T47D (cell line): ENCODE measurements around the gene RPS6KA3.

Experiments
- DNase-seq, 2 experiments: peaks; one replicate each; pipeline versions ENCODE4 v3.0.0 to v3.0.0-alpha.2; 2011 to 2012; ENCODE audit warnings: low read depth in 1 of 2, low spot score in 1 of 2
- JUND ChIP-seq: IDR thresholded peaks from 2 replicates; pipeline ENCODE4 v1.6.1; 2012; ENCODE audit warnings: low read depth
- in situ Hi-C: cut with HindIII; loops from 2 replicates; pipeline ENCODE4 v1.10.0; 2016; ENCODE audit warnings: low sequenced_read_pairs, low pct_unique_long_range_greater_than_20kb

Gene RPS6KA3

DNA sequence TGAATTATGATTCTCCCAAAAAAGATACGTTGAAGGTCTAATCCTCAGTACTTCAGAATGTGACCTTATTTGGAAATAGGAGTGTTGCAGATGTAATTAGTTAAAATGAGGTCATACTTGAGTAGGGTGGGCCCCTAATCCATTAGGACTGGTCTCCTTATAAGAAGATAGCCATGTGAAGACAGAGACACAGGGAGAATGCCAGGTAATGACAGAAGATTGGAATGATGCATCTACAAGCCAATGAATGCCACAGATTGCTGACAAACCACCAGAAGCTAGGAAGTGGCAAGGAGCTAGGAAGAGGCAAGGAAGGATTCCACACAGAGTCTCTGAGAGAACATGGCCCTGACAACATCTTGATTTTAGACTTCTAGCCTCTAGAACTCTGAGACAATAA, 7.4 kb upstream of the RPS6KA3 start:
- TF ChIP-seq JUND: no peak
- in situ Hi-C loops: no loop called here
- DNase-seq: no peak

DNA sequence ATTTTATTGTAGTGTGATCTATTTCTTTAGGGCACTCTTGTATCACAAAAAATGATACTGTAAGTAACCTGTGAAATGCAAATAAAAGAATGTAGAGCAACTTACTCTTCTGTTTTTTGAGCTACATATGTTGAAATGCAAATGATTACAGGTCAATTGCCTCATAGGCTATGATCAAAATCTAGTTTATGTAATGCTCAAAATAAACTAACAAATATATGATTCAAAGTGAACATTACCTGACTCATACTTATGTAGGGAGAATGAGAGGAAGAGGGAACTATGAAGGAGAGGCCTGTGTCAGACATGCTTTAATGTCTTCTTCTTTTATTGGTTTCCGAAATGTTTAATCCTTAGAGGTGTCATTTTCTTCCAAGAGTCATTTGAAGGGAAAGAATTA, 5.0 kb upstream of the RPS6KA3 start:
- TF ChIP-seq JUND: no peak
- DNase-seq: no peak
- in situ Hi-C loops: no loop called here

DNA sequence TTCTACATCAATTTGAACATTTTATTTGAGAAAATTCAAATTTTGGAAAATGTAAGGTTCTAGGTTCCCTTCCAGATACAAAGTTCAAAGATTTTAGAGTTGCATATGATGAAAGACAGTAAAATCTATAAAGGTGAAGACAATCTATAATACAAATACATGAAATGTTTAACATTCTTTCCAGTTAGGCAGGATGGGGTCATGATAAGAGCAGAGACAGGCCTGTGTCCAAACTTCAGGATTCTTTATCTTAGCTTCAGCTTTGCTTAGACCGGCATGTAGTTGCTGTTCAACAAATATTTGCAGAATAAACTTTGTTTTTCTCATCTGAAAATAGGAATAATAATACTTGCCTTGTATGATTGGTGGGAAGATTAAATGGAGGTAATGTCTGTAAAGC, 4.5 kb upstream of the RPS6KA3 start:
- no peak for DNase-seq
- TF ChIP-seq JUND: no peak
- in situ Hi-C loops: no loop called here

DNA sequence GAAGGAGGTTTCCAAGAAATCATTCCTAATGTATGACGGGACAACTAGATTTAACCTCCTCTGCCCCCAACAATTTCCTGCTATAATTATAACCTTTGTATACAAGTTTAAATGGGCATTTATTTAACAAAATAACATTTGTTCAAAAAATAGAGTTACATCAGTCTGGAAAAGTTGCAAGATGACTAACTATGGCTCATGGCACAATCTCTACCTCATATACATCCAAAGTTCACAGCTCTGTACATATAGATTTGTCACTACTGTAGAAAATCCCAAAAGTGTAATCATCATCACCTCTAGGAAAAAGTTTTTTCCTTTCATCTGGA, 3.8 kb upstream of the RPS6KA3 start:
- in situ Hi-C loops: no loop called here
- no peak for DNase-seq
- TF ChIP-seq JUND: no peak

DNA sequence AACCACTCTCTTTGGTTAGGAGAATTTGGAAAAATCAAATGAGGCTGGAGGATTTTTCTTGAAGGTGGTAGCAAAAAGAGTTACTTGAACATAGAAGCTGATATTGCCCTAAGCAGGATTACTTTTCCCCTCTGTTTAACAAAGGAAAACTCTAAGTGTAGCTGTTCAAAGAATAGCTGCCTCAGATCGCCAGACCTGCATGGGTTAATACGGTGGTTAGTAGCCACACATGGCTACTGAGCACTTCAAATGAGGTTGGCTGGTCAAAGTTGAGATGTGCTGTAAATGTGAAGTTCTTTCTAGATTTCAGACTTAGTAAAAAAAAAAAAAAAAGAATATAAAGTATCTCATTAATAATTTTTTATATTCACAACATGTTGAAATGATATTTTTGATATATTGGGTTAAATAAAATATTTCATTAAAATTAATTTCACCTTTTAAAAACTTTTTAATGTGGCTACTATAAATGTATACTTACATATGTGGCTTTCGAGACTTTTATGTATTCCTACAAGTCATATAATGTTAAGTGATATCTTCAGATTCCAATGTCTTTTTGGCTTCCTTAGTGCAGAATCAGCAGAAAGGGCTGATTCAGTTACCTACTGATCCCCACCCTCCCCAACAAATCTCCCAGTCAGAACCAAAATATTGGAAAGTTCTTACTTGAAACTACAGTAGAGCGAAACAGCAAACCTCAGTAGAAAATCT, 3.3 kb upstream of the RPS6KA3 start:
- TF ChIP-seq JUND: no peak
- in situ Hi-C loops: no loop called here

DNA sequence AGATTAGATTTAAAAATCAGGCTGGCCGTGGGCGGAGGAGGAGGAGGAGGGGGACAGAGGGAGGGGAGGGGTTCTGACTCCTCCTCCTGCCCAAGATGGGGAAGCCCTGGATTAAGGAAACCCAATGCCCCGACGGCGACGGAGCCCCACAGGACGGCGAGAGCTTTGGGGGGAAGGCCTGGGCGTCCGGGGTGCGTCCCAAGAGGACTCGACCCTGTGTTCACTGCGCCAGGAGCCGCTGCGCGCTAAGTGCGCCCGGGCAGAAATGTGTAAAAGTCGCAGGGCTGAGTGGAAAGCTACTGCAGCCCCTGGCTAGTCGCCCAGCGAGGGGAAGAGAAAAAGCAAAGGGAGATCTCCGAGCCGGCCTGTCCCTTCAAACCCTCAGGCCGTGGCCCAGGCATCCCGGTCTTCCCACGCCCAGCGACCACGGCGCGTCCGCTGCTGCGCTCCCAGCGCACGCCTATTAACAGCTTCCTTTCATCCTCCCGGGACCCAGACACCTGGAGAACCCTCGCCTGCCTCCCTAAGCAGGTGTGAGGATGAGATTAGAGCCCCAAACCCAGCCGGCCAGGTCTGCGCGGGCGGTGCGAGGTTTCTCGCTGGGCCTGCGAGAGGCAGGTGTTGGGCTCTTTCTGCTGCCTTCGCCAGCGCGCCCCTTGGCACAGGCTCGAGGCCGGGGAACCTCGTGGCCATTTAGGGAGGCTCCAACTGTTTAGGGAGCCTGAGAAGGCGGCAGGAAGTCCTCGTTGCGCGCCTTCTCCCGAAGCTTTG, 1.4 kb upstream of the RPS6KA3 start:
- no peak for DNase-seq
- in situ Hi-C loops: no loop called here
- TF ChIP-seq JUND: no peak

More for the DNA sequence above, 3.3 kb upstream of the RPS6KA3 start:
- DNase-seq: no peak

DNA sequence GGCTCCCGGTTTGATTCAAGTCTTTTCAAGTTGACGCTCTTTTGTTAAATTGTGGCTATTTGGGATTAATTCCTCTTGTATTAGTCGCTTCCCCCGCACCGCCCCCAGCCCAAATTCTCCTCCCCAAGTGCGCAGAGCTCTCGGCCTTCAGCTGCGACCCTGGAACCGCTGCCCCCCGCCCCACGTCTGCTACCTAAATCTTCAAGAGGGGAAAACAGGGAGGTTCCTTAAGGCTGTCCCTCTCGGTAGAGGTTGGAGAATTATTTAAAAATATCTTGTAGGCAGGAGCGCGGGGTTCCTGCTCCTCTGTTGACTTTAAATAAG, 860 bp upstream of the RPS6KA3 start:
- in situ Hi-C loops: no loop called here
- no peak for TF ChIP-seq JUND
- DNase-seq: no peak

DNA sequence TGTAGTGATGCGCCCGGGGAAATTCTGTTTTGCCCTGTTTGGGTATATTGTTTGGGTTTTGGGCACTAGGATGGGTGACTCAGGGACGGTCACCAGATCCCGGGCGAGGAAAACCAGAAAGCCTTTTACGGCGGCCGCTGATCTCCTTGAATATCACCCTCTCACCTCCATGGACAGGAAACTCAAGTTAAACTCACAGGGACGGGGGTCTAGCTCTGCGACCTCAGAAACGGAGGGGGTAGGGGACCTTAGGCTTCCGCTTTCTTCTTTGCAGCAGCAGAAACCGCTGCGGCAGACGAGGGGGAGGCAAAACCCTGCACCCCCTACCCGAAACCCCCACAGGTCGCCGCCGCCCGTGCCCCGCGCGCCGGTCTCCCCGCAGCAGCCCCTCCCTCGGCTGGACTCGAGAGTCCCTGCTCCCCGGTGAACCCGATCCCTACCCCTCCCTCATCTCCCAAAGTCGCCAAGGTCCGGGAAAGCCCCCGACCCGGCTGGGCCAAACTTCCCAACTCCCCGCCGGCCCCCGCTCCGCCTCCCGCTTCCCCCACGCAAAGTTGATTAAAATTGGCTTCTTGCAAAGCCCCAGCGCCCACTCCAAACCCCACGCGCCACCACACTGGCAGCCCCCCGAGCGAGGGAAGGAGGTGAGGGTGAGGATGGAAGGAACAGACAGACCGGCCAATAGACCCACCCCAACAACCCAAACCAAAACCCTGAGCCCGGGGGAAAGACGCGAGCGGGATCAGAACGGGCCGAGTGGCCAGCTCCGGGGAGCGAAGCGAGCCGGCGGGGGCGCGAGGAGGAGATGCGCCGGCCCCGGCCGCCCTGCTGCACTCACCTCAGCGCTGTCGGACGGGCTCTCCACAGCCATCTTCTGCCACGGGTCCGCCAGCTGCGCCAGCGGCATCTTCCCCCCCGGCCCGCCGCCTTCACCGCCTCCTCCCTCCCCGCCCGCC, 705 bp downstream of the RPS6KA3 start:
- no peak for DNase-seq
- no peak for TF ChIP-seq JUND
- in situ Hi-C loops: no loop called here

DNA sequence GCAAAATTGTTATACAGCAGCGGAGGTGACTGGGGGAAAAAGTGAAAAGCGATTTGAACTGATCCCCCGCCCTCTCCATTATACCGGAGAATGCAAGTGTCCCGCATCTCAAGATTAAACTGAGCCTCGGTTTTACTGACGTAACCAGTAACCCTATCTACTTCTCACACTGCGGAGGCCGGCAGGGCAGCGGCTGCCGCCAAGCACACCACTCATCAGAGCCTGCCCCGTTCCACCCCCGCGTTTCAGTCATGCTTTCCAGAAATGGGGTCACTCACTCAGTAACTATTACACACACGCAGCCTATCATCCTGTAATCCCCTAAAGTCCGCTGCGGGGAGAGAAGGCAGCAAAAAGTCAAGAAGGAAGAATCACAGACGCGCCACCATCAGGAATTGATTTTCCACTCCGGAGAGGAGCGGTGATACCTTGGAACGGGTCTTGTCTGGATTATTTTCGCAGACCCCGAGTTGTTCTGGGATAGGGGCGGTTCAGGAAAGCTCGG, 1.4 kb downstream of the RPS6KA3 start:
- no peak for DNase-seq
- TF ChIP-seq JUND: no peak
- in situ Hi-C loops: no loop called here

DNA sequence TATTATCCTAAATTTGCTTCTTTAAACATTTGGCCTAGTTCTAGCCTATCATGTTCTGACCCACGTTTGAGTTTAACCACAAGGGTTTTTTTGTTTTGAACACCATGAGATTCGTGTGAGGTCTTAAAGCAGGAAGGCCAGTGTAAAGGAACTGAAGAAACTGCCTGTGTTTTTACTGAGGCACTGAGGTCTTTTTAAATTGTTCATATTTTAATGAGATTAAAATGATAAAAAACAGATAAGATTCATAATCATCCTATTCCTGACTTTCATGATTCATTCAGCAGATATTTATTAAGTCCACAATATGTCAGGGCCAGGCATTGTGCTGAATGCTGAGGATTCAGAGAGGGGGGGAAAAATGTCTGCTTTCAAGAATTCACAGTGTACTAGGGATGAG, 3.2 kb downstream of the RPS6KA3 start:
- in situ Hi-C loops: no loop called here
- no peak for TF ChIP-seq JUND
- no peak for DNase-seq

DNA sequence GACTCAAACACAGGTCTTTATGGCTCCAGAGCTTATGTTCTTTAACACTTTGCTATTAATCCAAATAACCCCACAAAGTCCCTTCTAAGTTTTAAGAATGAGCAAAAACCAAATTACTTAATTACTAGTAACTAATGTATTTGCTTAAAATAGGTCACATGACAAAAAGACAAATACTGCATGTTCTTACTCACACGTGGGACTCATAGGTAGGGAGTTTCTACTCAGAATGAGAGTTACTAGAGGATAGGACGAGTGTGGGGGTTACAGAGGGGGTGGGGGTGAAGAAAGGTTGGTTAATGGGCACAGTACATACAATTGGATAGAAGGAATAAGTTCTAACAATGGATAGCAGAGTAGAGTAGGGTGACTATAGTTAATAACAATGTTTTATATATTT, 5.8 kb downstream of the RPS6KA3 start:
- DNase-seq: no peak
- no peak for TF ChIP-seq JUND
- in situ Hi-C loops: no loop called here

DNA sequence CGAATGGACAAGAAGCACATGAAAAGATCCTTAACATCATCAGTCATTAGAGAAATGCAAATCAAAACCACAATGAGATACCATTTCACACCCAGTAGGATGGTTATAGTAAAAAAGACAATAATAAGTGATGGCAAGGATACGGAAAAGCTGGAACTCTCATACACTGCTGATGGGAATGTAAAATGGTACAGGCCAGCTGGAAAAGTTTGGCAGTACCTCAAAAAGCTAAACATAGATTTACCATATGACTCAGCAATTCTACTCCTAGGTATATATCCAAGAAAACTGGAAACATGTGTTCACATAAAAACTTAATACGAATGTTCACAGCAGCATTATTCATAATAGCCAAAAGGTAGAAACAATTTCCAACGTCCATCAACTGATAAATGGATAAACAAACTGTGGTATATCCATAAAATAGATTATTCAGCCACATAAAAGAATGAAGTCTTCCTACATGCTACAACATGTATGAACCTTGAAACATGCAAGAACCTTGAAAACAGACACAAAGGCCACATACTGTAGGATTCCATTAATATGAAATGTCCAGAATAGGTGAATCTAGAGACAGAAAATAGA, 11.9 kb downstream of the RPS6KA3 start:
- in situ Hi-C loops: no loop called here
- TF ChIP-seq JUND: no peak
- no peak for DNase-seq
